Stimulated activated CD4-positive, alpha-beta T cell treated with anti-CD3 and anti-CD28 coated beads, TNF-alpha, amount 100 ng/mL, for 24 hours (primary cell): ENCODE data around the gene TSR2.

ENCODE experiments used
- DNase-seq, 3 experiments: peaks; one replicate each; pipeline ENCODE4 v3.0.0-alpha.2; 2020; ENCODE audit warnings: low read depth in 3 of 3

The TSR2 gene

GRCh38 chrX:54439960-54440871 lies at the start of gene TSR2:
Gene TSR2, plus strand, starts transcription at chrX:54440404. Its CDS starts 18 bp downstream, at chrX:54440422.
- peak; percentile 56 to 70 (median 59) for DNase-seq

GRCh38 chrX:54397113-54397512 lies 43.1 kb upstream of the TSR2 start:
- DNase-seq, result no peak

GRCh38 chrX:54407266-54407665 lies 32.9 kb upstream of the TSR2 start:
- no peak for DNase-seq

GRCh38 chrX:54411732-54412131 lies 28.5 kb upstream of the TSR2 start:
- no peak for DNase-seq

GRCh38 chrX:54413753-54414152 lies 26.5 kb upstream of the TSR2 start:
- no peak for DNase-seq

GRCh38 chrX:54415534-54416350 lies 24.5 kb upstream of the TSR2 start:
- no peak for DNase-seq

- DNase-seq, result no peak
Measured at GRCh38 chrX:54416965-54417364, 23.2 kb upstream of the TSR2 start.

- no peak for DNase-seq
Measured at GRCh38 chrX:54419559-54420302, 20.5 kb upstream of the TSR2 start.

- DNase-seq, result no peak
Measured at GRCh38 chrX:54422168-54422567, 18.0 kb upstream of the TSR2 start.

- no peak for DNase-seq
Measured at GRCh38 chrX:54423161-54423888, 16.9 kb upstream of the TSR2 start.

- no peak for DNase-seq
Measured at GRCh38 chrX:54427837-54428424, 12.3 kb upstream of the TSR2 start.

GRCh38 chrX:54430519-54430918 lies 9.7 kb upstream of the TSR2 start:
- no peak for DNase-seq

- no peak for DNase-seq
Measured at GRCh38 chrX:54435121-54435520, 5.1 kb upstream of the TSR2 start.

- no peak for DNase-seq
Measured at GRCh38 chrX:54442790-54443189, 2.6 kb downstream of the TSR2 start.

- DNase-seq, result no peak
Measured at GRCh38 chrX:54444752-54445151, 4.5 kb downstream of the TSR2 start.

- no peak for DNase-seq
Measured at GRCh38 chrX:54446084-54446483, 5.9 kb downstream of the TSR2 start.

- DNase-seq, result no peak
Measured at GRCh38 chrX:54447461-54447860, 7.3 kb downstream of the TSR2 start.

- no peak for DNase-seq
Measured at GRCh38 chrX:54449929-54450328, 9.7 kb downstream of the TSR2 start.

- no peak for DNase-seq
Measured at GRCh38 chrX:54452920-54453319, 12.7 kb downstream of the TSR2 start.

GRCh38 chrX:54470054-54470760 lies 30.0 kb downstream of the TSR2 start:
- no peak for DNase-seq
